Measurements from ENCODE around the gene ATP10A. TPM values are rescaled to one million over a fixed set of nuclear protein-coding genes. Genes with fewer than 3 reads are reported as not detected.

Gene ATP10A
- total and polyA plus RNA-seq, 12 donors: 0.67 to 31.8 (median 16.1) TPM

DNA sequence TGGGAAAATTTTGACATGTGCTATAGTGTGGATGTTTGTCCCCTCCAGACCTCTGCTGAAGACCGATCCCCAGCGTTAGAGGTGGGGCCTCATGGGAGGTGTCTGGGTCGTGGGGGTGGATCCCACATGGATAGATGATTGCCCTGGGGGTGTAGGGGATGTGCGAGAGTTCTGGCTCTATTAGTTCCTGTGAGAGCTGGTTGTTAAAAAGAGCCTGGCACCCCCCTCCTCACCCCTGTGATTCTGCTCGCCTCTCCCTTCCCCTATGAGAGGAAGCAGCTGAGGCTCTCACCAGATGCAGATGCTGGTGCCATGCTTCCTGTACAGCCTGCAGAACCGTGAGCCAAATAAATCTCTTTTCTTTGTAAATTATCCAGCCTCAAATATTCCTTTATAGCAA is 67.4 kb downstream of the ATP10A start:
- WGBS, 4 donors: 48 to 66% (median 53%) methylated on average over 5 to 6 of the region's 6 CpGs
- DNase-seq: peak in 2 of 7 donors; percentile 7 to 46
- no peaks in the 10 kb centered on the region for H3K36me3 ChIP-seq (replicated peaks in 1 of 2)
- intact Hi-C loops (cut with DNase I): no loop called here
- H3K4me3 ChIP-seq: no peak overlapping the region
- no peaks in the 10 kb centered on the region for H3K27me3 ChIP-seq
- TF ChIP-seq POLR2A (IDR thresholded peaks at IDR 0.05) (no peak), CTCF (IDR thresholded peaks at IDR 0.05) (no peak)
- peaks cover 12 to 21% of the 10 kb centered on the region in 2 donors for H3K4me1 ChIP-seq (replicated peaks in 1 of 2)
- no peak overlapping the region for H3K27ac ChIP-seq
- H3K9me3 ChIP-seq (replicated peaks in 1 of 3): no peaks in the 10 kb centered on the region

- Histone ChIP-seq H3K36me3 (replicated peaks in 1 of 2) (no peaks in the 10 kb centered on the region), H3K4me3 (no peak overlapping the region), H3K27me3 (no peaks in the 10 kb centered on the region), H3K4me1 (replicated peaks in 1 of 2) (peaks cover 12 to 27% of the 10 kb centered on the region in 2 donors), H3K9me3 (replicated peaks in 1 of 3) (no peaks in the 10 kb centered on the region), H3K27ac (peak overlapping the region in 1 of 5 donors; percentile 29)
- intact Hi-C loops (cut with DNase I): no loop called here
- peak in 2 of 7 donors; percentile 10 to 42 for DNase-seq
- WGBS, 4 donors: 68 to 85% (median 77%) methylated on average over 8 to 9 of the region's 9 CpGs
- no peak for TF ChIP-seq POLR2A (IDR thresholded peaks at IDR 0.05)
- TF ChIP-seq CTCF (IDR thresholded peaks at IDR 0.05): no peak
These were observed 68.1 kb downstream of the ATP10A start for GRCh38 chr15:25795061-25795460.

DNA sequence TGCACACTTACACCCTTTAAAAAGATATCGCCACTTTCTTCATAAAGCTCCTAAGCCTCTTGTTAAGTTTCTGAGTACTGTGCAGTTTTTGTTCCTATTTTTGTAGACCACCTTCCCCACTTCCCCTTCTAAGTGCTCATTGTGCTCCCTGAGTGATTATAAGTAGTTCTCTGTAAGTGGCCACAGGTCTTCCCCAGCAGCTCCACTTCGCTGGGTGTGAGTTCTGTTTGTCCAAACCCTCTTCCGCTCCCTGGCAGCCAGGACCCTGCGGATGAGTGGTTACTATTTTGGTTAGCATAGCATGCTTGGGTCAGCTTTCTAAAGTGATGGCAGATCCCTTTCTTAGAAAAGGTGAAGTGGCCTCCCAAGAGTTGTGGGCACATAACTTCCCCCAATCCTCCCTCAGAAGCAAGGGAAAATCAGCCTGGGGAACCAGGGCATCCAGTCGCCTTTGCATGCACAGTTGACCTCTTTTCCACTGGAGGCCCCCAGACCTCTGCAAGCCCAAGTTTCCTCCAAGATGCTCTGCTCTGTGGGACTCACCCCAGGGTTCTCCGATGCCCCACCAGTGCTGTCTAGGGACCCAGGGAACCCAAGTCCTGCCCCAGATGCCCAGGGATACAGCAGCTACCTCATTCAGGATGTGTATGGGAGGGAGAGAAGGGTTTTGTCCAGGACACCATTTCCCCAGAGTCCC is 69.6 kb downstream of the ATP10A start:
- no peak for TF ChIP-seq CTCF (IDR thresholded peaks at IDR 0.05)
- no peak for TF ChIP-seq POLR2A (IDR thresholded peaks at IDR 0.05)
- Histone ChIP-seq H3K27ac (no peak overlapping the region), H3K9me3 (replicated peaks in 1 of 3) (no peaks in the 10 kb centered on the region), H3K4me1 (replicated peaks in 1 of 2) (peaks cover 9 to 30% of the 10 kb centered on the region in 2 donors), H3K36me3 (replicated peaks in 1 of 2) (no peaks in the 10 kb centered on the region), H3K27me3 (no peaks in the 10 kb centered on the region), H3K4me3 (no peak overlapping the region)
- peak in 5 of 7 donors; percentile 25 to 57 (median 34) for DNase-seq
- intact Hi-C loops (cut with DNase I): no loop called here
- 73 to 90% (median 82%) methylated on average over 5 to 6 of the region's 6 CpGs for WGBS, 4 donors

- Histone ChIP-seq H3K9me3 (replicated peaks in 1 of 3) (no peaks in the 10 kb centered on the region), H3K27ac (no peak overlapping the region), H3K4me1 (replicated peaks in 1 of 2) (peaks cover 0 to 30% of the 10 kb centered on the region in 2 donors), H3K36me3 (replicated peaks in 1 of 2) (no peaks in the 10 kb centered on the region), H3K4me3 (no peak overlapping the region), H3K27me3 (no peaks in the 10 kb centered on the region)
- peak in 3 of 7 donors; percentile 6 to 18 (median 9) for DNase-seq
- WGBS, 4 donors: 52 to 100% (median 86%) methylated on average over 1 to 3 of the region's 3 CpGs
- TF ChIP-seq CTCF (IDR thresholded peaks at IDR 0.05) (no peak), POLR2A (IDR thresholded peaks at IDR 0.05) (no peak)
- intact Hi-C loops (cut with DNase I): no loop called here
These were observed 71.0 kb downstream of the ATP10A start for GRCh38 chr15:25792128-25792527.

Measured in adrenal gland (tissue), 12 donors.